Neural progenitor cell (in vitro differentiated cells): ENCODE data around the gene ATR.

Experiments used
- CTCF ChIP-seq: fragments of 200-600 bp; sonication (generic); IDR thresholded peaks from 2 replicates; pipeline ENCODE4 v1.5.1; 2017; ENCODE audit warnings: antibody characterized with exemption, mild to moderate bottlenecking
- EZH2phosphoT487 ChIP-seq: fragments of 200-600 bp; sonication (generic); IDR thresholded peaks from 2 replicates; pipeline ENCODE4 v1.6.1; 2017; ENCODE audit warnings: antibody characterized with exemption

- TF ChIP-seq CTCF (no peak), EZH2phosphoT487 (no peak)
Measured at GRCh38 chr3:142623194-142623593, 44.7 kb upstream of the ATR start.
